Loucy (cell line): ENCODE measurements around the gene PAF1.

Experiments used
- H2AFZ ChIP-seq: fragments of 200-600 bp; sonication (generic); 2 replicates; pipeline ENCODE4 v1.6.0; 2016; ENCODE audit warnings: antibody characterized with exemption, mild to moderate bottlenecking, low read length, moderate library complexity
- H3F3A ChIP-seq: fragments of 200-600 bp; 2 replicates; pipeline ENCODE4 v1.6.0; 2016; ENCODE audit warnings: antibody characterized with exemption, low read depth, mild to moderate bottlenecking
- H3K27me3 ChIP-seq: fragments of 200-600 bp; sonication (generic); 2 replicates; pipeline ENCODE4 v1.6.1; 2014; ENCODE audit warnings: low read length, mild to moderate bottlenecking; ENCODE audit not compliant: insufficient read depth, poor library complexity, severe bottlenecking
- H3K36me3 ChIP-seq: fragments of 200-600 bp; sonication (generic); 2 replicates; pipeline ENCODE4 v1.6.1; 2016; ENCODE audit warnings: low read length; ENCODE audit not compliant: insufficient read depth
- H3K4me1 ChIP-seq: fragments of 200-600 bp; sonication (generic); 2 replicates; pipeline ENCODE4 v1.5.1; 2014; ENCODE audit warnings: low read length, mild to moderate bottlenecking; ENCODE audit not compliant: insufficient read depth, poor library complexity, severe bottlenecking
- H3K4me2 ChIP-seq: fragments of 200-600 bp; sonication (generic); 2 replicates; pipeline ENCODE4 v1.6.0; 2014; ENCODE audit warnings: antibody characterized with exemption, low read length, low read depth, mild to moderate bottlenecking; ENCODE audit not compliant: poor library complexity, severe bottlenecking
- H3K4me3 ChIP-seq: fragments of 200-600 bp; sonication (generic); 2 replicates; pipeline ENCODE4 v1.5.1; 2014; ENCODE audit warnings: low read length, mild to moderate bottlenecking, mixed read lengths; ENCODE audit not compliant: poor library complexity, severe bottlenecking
- H3K79me2 ChIP-seq: fragments of 200-600 bp; sonication (generic); 2 replicates; pipeline ENCODE4 v1.6.1; 2014; ENCODE audit warnings: low read length; ENCODE audit not compliant: insufficient read depth
- H3K9ac ChIP-seq: fragments of 200-600 bp; sonication (generic); 2 replicates; pipeline ENCODE4 v1.6.0; 2014; ENCODE audit warnings: mild to moderate bottlenecking, low read depth, low read length, moderate library complexity; ENCODE audit not compliant: poor library complexity, severe bottlenecking
- H3K9me2 ChIP-seq: fragments of 200-600 bp; sonication (generic); replicated peaks from 2 replicates; pipeline ENCODE4 v1.6.1; 2016; ENCODE audit warnings: low read depth, low read length, mixed read lengths
- H3K9me3 ChIP-seq: fragments of 200-600 bp; sonication (generic); 2 replicates; pipeline ENCODE4 v1.6.1; 2014; ENCODE audit warnings: mild to moderate bottlenecking, antibody characterized with exemption, low read length, low read depth; ENCODE audit not compliant: insufficient read depth
- H4K20me1 ChIP-seq: fragments of 200-600 bp; sonication (generic); 2 replicates; pipeline ENCODE4 v1.6.0; 2014; ENCODE audit warnings: antibody characterized with exemption, low read length, mild to moderate bottlenecking; ENCODE audit not compliant: insufficient read depth, poor library complexity, severe bottlenecking
- EZH2phosphoT487 ChIP-seq: fragments of 200-600 bp; IDR thresholded peaks from 2 replicates; pipeline ENCODE4 v1.6.1; 2018; ENCODE audit warnings: antibody characterized with exemption, mild to moderate bottlenecking, moderate library complexity, borderline replicate concordance
- TF ChIP-seq, protein P1 (sequence below): fragments of 200-600 bp; sonication (generic); conservative IDR thresholded peaks from 2 replicates; pipeline ENCODE4 v1.5.1; 2014; ENCODE audit warnings: mild to moderate bottlenecking, antibody characterized with exemption, low read length

Gene PAF1

DNA sequence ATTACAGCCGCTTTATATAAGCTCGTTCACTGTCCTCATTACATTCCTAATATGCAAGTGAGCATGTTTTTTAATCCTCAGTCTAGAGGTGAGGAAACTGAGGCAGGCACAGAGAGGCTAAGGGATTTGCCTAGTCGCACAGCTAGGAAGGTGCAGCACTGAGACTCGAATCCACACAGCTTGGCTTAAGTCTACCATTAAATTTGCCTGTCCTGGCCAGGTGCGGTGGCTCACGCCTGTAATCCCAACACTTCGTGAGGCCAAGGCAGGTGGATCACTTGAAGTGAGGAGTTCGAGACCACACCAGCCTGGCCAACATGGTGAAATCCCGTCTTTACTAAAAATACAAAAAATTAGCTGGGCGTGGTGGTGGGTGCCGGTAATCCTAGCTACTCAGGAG is 36.8 kb upstream of the PAF1 start:
- no peaks in the 10 kb centered on the region for H3F3A ChIP-seq
- peaks cover 5% of the 10 kb centered on the region for H4K20me1 ChIP-seq
- H3K36me3 ChIP-seq, result peaks cover 13% of the 10 kb centered on the region; the same call in 1 of the 2 replicates
- no peak overlapping the region for H2AFZ ChIP-seq
- H3K9me3 ChIP-seq, result no peaks in the 10 kb centered on the region
- no peak overlapping the region for H3K9ac ChIP-seq
- no peaks in the 10 kb centered on the region for H3K9me2 ChIP-seq
- TF ChIP-seq, protein P1, sequence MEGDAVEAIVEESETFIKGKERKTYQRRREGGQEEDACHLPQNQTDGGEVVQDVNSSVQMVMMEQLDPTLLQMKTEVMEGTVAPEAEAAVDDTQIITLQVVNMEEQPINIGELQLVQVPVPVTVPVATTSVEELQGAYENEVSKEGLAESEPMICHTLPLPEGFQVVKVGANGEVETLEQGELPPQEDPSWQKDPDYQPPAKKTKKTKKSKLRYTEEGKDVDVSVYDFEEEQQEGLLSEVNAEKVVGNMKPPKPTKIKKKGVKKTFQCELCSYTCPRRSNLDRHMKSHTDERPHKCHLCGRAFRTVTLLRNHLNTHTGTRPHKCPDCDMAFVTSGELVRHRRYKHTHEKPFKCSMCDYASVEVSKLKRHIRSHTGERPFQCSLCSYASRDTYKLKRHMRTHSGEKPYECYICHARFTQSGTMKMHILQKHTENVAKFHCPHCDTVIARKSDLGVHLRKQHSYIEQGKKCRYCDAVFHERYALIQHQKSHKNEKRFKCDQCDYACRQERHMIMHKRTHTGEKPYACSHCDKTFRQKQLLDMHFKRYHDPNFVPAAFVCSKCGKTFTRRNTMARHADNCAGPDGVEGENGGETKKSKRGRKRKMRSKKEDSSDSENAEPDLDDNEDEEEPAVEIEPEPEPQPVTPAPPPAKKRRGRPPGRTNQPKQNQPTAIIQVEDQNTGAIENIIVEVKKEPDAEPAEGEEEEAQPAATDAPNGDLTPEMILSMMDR, result no peak
- no peak for TF ChIP-seq EZH2phosphoT487
- H3K4me3 ChIP-seq, result no peak overlapping the region
- H3K4me2 ChIP-seq, result no peak overlapping the region
- no peaks in the 10 kb centered on the region for H3K27me3 ChIP-seq
- H3K79me2 ChIP-seq, result peaks cover 5% of the 10 kb centered on the region; the same call in 1 of the 2 replicates
- no peaks in the 10 kb centered on the region for H3K4me1 ChIP-seq

DNA sequence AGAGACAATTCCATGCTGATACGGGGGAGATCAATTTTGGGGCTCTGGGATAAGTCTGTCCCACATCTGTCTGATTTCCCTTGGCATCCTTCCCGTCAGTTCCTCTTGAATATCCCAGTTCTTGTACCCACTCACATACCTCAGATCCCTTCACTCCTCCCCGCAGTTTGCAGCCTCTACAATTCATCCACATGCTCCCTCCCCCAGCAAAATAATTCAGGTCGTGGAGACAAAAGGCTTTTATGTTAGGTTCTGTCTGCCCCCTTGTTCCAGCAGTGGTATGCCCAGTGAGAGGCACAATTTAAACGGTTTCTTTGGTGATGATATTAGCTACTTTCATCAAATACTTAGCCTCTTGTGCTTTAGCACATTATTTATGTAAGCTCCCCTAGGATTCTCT is 35.3 kb upstream of the PAF1 start:
- TF ChIP-seq, protein P1, result no peak
- no peak for TF ChIP-seq EZH2phosphoT487
- Histone ChIP-seq H3F3A (no peaks in the 10 kb centered on the region), H4K20me1 (no peaks in the 10 kb centered on the region), H3K79me2 (no peaks in the 10 kb centered on the region), H2AFZ (no peak overlapping the region), H3K4me1 (no peaks in the 10 kb centered on the region), H3K9ac (no peak overlapping the region), H3K4me2 (no peak overlapping the region), H3K9me2 (no peaks in the 10 kb centered on the region), H3K27me3 (no peaks in the 10 kb centered on the region), H3K36me3 (peaks cover 10% of the 10 kb centered on the region; the same call in 1 of the 2 replicates), H3K4me3 (no peak overlapping the region), H3K9me3 (no peaks in the 10 kb centered on the region)

DNA sequence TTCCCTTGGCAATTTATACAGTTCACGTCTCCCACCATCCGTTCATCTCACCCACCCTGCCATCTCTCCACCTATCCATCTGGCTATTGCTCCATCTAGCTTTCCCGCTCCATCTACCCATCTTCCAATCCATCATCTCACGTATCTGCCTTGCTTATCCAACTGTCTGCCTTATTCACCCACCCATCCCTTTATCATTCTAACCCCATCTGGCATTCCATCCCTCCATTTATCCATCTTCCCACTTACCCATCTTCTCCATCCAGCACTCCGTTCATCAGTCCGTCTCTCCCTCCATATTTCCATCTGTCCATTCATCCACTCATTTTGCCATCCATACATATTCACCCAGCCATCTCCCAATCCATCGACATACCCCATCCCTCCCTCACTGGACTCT is 34.8 kb upstream of the PAF1 start:
- H3K4me1 ChIP-seq, result no peaks in the 10 kb centered on the region
- H3K27me3 ChIP-seq, result no peaks in the 10 kb centered on the region
- peaks cover 10% of the 10 kb centered on the region; the same call in 1 of the 2 replicates for H3K36me3 ChIP-seq
- no peak overlapping the region for H3K9ac ChIP-seq
- no peak overlapping the region for H3K4me3 ChIP-seq
- no peaks in the 10 kb centered on the region for H3F3A ChIP-seq
- H4K20me1 ChIP-seq, result no peaks in the 10 kb centered on the region
- H3K79me2 ChIP-seq, result no peaks in the 10 kb centered on the region
- H3K9me2 ChIP-seq, result no peaks in the 10 kb centered on the region
- no peak overlapping the region for H2AFZ ChIP-seq
- TF ChIP-seq, protein P1, result no peak
- no peak for TF ChIP-seq EZH2phosphoT487
- no peaks in the 10 kb centered on the region for H3K9me3 ChIP-seq
- H3K4me2 ChIP-seq, result no peak overlapping the region
